T follicular helper cell (primary cell): Measurements from ENCODE around the gene SUN1.
"Not testable (repeated sequence)": the region's sequence is repeated elsewhere in the genome, so short reads cannot be mapped to it uniquely, and the experiment has no call there.

Source experiments
- DNase-seq: peaks from one replicate; pipeline ENCODE4 v3.0.0-alpha.2; 2020; ENCODE audit warnings: low read depth

SUN1 gene

GRCh38 chr7:803243-803635 lies 29.0 kb upstream of the SUN1 start:
- no peak for DNase-seq

GRCh38 chr7:803796-804195 lies 28.5 kb upstream of the SUN1 start:
- not testable (repeated sequence) for DNase-seq

- DNase-seq: no peak
Measured at GRCh38 chr7:805261-805660, 27.0 kb upstream of the SUN1 start.

- DNase-seq: no peak
Measured at GRCh38 chr7:815284-816216, 16.7 kb upstream of the SUN1 start.

- DNase-seq: peak; percentile 96
Measured at GRCh38 chr7:816300-816750, 16.0 kb upstream of the SUN1 start.

- DNase-seq: no peak
Measured at GRCh38 chr7:816751-817671, 15.3 kb upstream of the SUN1 start.

- DNase-seq: no peak
Measured at GRCh38 chr7:818031-818699, 14.1 kb upstream of the SUN1 start.

GRCh38 chr7:820341-820740 lies 11.9 kb upstream of the SUN1 start:
- no peak for DNase-seq

GRCh38 chr7:821688-822087 lies 10.6 kb upstream of the SUN1 start:
- DNase-seq: no peak

GRCh38 chr7:822692-823276 lies 9.5 kb upstream of the SUN1 start:
- DNase-seq: no peak

- no peak for DNase-seq
Measured at GRCh38 chr7:823649-824048, 8.6 kb upstream of the SUN1 start.

GRCh38 chr7:824081-824480 lies 8.2 kb upstream of the SUN1 start:
- DNase-seq: no peak

GRCh38 chr7:824664-825063 lies 7.6 kb upstream of the SUN1 start:
- DNase-seq: no peak

GRCh38 chr7:825386-825785 lies 6.9 kb upstream of the SUN1 start:
- DNase-seq: no peak

- DNase-seq: no peak
Measured at GRCh38 chr7:826230-826917, 5.9 kb upstream of the SUN1 start.

GRCh38 chr7:828793-829561 lies 3.3 kb upstream of the SUN1 start:
- DNase-seq: no peak

- no peak for DNase-seq
Measured at GRCh38 chr7:830069-830468, 2.2 kb upstream of the SUN1 start.

GRCh38 chr7:831596-832166 lies 595 bp upstream of the SUN1 start:
- no peak for DNase-seq

- DNase-seq: no peak
Measured at GRCh38 chr7:832968-833424, 720 bp downstream of the SUN1 start.
